Stimulated activated CD8-positive, alpha-beta memory T cell treated with anti-CD3 and anti-CD28 coated beads, Interleukin-7, amount 100 ng/mL, for 1 hour (primary cell): ENCODE data around the gene KIT.

Source experiments
- DNase-seq, 2 donors: peaks; one replicate each; pipeline ENCODE4 v3.0.0-alpha.2; 2020; ENCODE audit warnings: low read depth in 2 of 2

The KIT gene

DNA sequence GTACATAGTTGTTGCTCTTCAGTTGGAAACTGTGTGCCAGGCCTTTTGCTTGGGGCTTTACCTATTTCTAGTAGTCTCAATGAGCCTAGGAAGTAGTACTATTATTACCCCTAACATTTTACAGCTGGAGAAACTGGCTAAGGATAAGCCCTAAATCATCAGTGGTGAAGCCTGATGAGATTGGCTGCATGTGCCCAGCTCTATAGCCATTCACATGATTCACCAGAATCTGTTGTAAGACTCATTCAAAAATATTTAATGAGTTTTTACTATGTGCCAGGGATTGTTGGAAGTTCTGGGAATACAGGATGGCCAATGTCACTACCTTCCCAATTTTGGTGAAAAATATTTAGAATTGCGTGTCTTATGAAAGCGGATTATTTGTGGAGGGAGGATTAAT is 2.8 kb downstream of the KIT start:
- DNase-seq = no peak

DNA sequence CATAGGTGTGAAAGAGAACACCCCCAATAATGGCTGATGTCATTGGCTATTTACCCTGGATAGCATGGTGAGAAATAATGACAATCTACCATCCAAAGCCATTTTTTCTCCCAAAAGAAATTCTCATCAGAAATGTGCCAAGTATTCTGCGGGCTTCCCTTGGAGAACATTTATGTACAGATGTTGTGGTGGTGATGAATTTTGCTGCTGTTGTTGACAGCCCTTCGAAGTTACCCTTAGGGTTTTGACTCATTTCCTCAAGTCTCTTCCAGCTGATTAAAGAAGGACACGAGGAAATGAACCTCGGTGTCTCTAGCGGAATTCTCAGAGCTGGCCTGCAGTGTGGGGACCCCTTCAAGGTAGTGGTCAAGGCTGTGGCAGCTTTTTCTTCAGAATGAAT is 3.4 kb downstream of the KIT start:
- no peak for DNase-seq

- DNase-seq = no peak
Measured at GRCh38 chr4:54661686-54662085, 3.9 kb downstream of the KIT start.

DNA sequence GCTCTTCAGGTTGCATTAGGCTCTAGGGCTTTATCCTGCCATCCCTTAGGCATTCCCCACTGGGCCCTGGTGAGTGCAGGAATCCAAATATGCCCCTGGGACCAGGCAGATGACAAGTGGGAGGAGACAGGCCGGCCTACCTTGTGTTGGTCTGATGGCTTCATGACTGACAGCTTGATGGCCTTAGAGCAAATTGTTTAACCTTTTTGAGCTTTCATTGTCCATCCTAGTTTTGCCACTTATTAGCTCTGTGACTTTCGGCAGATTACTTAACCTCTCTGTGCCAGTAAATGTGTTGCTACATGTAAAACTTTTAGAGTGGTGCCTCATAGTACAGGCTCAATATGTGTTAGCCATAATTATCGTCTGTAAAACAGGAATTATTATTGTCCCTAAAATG is 4.4 kb downstream of the KIT start:
- DNase-seq = no peak

DNA sequence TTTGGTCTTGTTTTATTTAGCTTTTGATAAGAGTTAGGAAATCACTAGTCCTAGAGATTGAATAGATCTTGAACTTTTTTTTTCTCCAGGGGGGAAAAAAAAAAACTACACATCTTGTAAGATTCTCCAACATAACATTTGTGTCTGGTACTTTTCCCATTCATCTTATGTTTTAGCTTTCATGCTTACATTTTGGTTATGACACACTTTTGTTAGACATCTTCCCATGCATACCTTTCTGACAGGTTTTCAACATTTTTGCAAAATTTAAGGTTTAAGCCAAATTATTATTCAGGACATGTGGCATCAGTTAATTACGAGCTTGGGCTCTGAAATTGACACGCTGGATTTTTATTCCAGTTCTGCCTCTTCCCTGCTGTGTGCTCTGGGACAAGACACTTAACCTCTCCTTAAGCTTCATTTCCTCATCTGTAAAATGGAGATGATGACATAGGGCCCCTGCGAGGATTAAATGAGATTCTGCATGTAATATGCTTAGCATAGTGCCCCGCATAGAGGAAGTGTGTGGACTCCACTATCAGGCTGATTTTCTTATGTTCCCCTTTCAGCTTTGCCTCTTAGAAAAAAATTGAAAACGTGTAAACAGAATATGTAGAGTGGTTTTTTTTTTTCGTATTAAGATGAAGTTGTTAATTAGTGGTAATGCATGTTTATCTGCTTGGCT is 5.3 kb downstream of the KIT start:
- DNase-seq = no peak

DNA sequence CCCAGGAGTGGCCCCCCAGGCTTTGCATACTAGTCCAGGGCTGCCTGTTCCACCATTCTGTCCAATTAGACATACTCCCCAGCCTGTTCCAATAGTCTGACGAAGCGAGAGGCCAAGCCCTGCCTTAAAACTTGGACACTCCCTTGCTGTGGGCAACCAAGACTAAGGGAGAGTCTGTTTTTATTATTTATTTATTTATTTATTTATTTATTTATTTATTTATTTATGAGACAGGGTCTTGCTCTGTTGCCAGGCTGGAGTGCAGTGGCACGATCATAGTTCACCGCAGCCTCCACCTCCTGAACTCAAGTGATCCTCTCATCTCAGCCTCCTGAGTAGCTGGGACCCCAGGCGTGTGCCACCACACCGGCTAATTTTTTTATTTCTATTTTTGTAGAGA is 6.6 kb downstream of the KIT start:
- no peak for DNase-seq

- DNase-seq = no peak
Measured at GRCh38 chr4:54668014-54668611, 10.4 kb downstream of the KIT start.

DNA sequence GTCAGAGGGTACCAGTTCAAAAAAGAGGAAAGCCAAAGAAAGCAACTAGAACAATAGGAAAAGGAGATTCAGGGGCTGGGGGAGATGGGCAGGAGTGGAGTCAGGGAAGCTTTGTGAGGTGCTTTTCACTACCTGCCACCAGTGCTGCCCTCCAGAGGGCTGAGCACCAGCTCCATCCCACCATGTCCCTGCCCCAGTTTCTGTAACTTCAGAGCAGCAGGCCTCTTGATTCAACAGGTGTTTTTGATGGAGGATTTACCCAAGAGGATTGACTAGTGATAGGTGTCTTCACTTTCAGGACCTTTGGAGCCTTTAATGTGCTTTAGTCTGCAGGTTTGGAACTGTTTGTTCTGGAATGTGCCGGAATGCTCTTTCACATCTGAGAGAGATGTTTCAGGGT is 12.1 kb downstream of the KIT start:
- DNase-seq = no peak

- no peak for DNase-seq
Measured at GRCh38 chr4:54675721-54676461, 18.1 kb downstream of the KIT start.

- DNase-seq = no peak
Measured at GRCh38 chr4:54676658-54677057, 18.9 kb downstream of the KIT start.

GRCh38 chr4:54677416-54677815 is 19.7 kb downstream of the KIT start:
- no peak for DNase-seq

DNA sequence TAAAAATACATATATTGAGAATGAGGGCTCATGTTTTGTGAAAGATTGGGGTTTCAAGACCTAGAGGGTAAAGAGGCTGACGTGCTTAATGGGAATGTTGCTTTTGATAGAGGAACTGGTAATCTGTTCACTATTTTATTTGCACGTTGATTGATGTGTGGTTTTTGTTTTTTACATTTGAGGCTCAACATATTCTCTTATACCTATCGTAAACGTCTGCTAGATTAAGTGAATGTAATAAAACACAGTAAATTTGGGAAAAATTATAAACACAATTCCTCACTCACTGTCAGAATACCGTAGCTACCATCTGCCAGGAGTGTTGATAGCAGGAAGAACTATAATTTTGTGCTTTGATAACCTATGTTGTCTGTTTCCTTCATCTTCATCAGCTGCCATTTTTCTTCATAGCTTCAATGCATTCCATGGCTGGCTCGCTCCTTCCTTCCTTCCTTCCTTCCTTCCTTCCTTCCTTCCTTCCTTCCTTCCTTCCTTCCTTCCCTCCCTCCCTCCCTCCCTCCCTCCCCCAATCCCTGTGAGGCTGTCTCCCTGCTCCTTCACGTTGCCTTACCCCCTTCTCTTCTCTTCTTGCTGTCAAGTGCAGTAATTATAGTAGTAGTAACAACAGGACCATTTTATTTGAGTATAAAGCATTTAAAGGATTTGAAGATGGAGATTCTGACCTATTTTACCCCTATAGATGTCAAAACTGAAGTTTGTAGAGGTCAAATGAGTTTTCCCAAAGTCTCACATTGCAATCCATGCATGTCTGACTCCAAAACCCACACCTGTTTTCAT is 20.3 kb downstream of the KIT start:
- no peak for DNase-seq

DNA sequence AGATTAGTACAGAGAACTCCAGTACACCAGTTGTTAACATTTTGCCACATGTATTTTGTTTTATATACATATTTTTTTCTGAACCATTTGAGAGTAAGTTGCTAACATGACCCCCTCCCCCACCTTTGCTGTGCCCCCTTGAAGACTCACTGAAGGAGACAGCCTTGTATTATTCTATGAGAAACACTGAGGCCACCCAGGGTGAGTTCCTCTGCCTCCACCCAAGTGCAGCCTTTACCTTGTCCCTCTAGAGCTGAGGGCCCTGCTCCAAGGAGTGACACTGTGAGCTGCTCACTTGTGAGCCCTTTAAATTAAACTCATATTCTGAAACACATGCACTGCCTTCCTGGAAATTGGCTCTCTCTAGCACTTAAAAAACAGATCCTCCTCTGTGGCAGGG is 21.1 kb downstream of the KIT start:
- no peak for DNase-seq

GRCh38 chr4:54679813-54680212 is 22.1 kb downstream of the KIT start:
- DNase-seq = no peak

DNA sequence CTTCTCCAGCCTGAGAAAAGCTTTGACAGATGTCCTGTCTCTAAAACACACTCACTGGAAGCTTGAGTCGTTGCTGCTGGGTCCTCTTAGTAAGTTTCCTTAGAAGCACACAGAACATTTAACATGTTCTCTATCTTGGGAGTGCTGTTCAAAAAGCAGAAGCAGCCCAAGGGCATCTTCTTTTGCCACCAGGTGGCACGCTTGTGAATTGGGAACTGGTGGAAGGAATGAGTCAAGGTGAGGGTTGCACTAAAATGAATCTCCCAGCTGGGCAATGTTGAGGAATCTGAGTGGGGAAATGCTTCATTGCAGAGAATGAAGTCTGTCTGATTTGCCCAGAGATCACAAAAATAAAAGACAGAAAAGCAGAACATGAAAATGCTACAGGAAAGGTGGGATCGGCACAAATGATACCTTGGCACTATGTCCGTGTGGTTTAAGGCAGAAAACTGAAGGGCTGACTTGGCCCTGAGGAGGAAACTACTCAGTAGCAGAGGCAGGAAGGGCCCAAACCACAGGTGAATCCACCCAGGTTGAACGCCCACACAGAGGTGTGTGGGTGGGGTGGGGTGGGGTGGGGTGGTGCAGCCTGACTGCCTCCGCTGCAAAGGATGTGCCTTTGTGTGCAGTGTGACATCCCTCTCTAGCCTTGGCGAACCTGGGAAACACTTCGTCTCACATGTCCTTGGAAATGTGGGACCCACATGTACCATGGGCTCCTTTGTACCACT is 26.0 kb downstream of the KIT start:
- peak in 1 of 2 donors; percentile 12 for DNase-seq

GRCh38 chr4:54685810-54686209 is 28.1 kb downstream of the KIT start:
- DNase-seq = no peak

- DNase-seq = no peak
Measured at GRCh38 chr4:54687887-54688841, 30.4 kb downstream of the KIT start.

DNA sequence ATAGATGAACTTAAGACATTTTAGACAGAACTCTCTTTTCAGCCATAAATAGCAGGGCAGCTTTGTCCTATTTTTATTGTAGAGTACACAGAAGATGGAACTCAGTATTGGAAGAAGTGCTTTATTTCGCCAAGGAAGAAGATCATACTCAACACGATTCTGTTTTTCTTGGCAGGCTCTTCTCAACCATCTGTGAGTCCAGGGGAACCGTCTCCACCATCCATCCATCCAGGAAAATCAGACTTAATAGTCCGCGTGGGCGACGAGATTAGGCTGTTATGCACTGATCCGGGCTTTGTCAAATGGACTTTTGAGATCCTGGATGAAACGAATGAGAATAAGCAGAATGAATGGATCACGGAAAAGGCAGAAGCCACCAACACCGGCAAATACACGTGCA is 37.6 kb downstream of the KIT start:
- no peak for DNase-seq

DNA sequence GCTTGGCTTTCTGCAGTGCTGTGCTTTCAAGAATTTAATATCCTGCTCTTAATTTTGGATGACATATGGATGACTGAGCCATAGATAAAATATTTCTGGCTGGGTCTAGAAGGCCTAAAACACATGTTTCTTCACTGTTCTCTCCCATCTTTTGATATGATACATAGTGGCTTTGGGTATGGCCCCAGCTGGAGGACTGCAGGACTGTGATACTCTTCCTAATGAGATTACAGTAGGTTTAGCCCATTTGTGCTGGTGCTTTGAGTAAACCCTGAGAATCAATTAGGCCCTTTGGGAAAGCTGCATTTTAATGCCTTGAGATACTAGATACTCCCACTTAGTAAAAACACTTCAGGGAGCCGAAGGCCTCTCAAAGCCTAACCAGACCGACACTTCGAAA is 38.0 kb downstream of the KIT start:
- DNase-seq = no peak

GRCh38 chr4:54696649-54697048 is 38.9 kb downstream of the KIT start:
- DNase-seq = no peak

DNA sequence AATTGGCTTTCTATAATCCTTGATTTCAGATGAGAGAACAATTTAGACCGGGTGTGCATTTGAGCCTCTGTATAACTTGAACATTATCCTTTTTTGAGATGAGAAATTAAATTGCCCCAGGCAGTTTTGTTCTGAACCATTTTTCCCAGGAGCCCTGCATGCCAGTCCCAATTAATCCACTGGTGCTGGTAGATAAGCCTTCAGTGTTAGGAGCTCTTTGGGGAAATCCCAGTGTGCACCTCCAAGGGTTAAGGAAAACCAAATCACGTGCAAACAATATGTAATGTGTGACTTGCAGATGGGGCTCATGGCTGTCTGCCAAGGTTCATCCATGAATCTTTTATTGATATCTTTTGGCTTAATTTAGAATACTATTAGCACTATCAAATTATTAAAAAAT is 43.2 kb downstream of the KIT start:
- DNase-seq = no peak
